Natural killer cell (primary cell): ENCODE data around the gene TPPP2. TPM values are rescaled to one million over a fixed set of nuclear protein-coding genes. Genes with fewer than 3 reads are reported as not detected.

Source experiments
- ATAC-seq, 3 donors: fragments of 150-1000 bp in 2 of 3; fragments of 200-7000 bp in 1 of 3; cut with Tn5 transposase; 1 replicate in 1 of 3; 2 replicates in 2 of 3; pipeline ENCODE4 v1.10.0; 2021; ENCODE audit warnings: mild to moderate bottlenecking in 2 of 3, moderate library complexity in 2 of 3
- DNase-seq, 2 donors: peaks; one replicate each; pipeline versions ENCODE4 v3.0.0 to v3.0.0-alpha.2; 2013 to 2021; ENCODE audit warnings: mixed read lengths in 1 of 2
- H3K27ac ChIP-seq: one replicate; pipeline ENCODE4 v1.5.1; 2013; ENCODE audit warnings: mild to moderate bottlenecking, low read length
- H3K27me3 ChIP-seq: one replicate; pipeline ENCODE4 v1.6.1; 2013; ENCODE audit warnings: low read length; ENCODE audit not compliant: control insufficient read depth, insufficient read depth
- H3K36me3 ChIP-seq: one replicate; pipeline ENCODE4 v1.6.1; 2013; ENCODE audit warnings: low read length; ENCODE audit not compliant: control insufficient read depth, insufficient read depth
- H3K4me1 ChIP-seq: one replicate; pipeline ENCODE4 v1.6.1; 2013; ENCODE audit warnings: low read length; ENCODE audit not compliant: control insufficient read depth, insufficient read depth
- H3K4me3 ChIP-seq: one replicate; pipeline ENCODE4 v1.5.1; 2013; ENCODE audit warnings: low read length
- H3K9me3 ChIP-seq: one replicate; pipeline ENCODE4 v1.6.1; 2013; ENCODE audit warnings: low read length; ENCODE audit not compliant: control insufficient read depth, insufficient read depth
- H3K27ac Mint-ChIP-seq, 2 donors: one replicate each; pipeline ENCODE4 v1.8.0; 2022; ENCODE audit warnings: mild to moderate bottlenecking in 2 of 2, mixed read lengths in 2 of 2, moderate library complexity in 1 of 2
- H3K27me3 Mint-ChIP-seq, 2 donors: one replicate each; pipeline ENCODE4 v1.8.0; 2022; ENCODE audit warnings: low read depth in 2 of 2, mixed read lengths in 2 of 2
- H3K36me3 Mint-ChIP-seq: one replicate; pipeline ENCODE4 v1.8.0; 2022; ENCODE audit warnings: mixed read lengths
- H3K4me1 Mint-ChIP-seq, 2 donors: one replicate each; pipeline ENCODE4 v1.8.0; 2022; ENCODE audit warnings: mixed read lengths in 2 of 2
- H3K4me3 Mint-ChIP-seq: one replicate; pipeline ENCODE4 v1.8.0; 2022; ENCODE audit warnings: mild to moderate bottlenecking, moderate library complexity, mixed read lengths
- H3K9me3 Mint-ChIP-seq, 2 donors: one replicate each; pipeline ENCODE4 v1.8.0; 2022; ENCODE audit warnings: mixed read lengths in 2 of 2
- CTCF ChIP-seq: fragments of 200-600 bp; IDR thresholded peaks from one replicate; pipeline ENCODE4 v1.8.0; 2022; ENCODE audit warnings: antibody characterized with exemption
- WGBS: methylation state at CpG from one replicate; pipeline ENCODE4 v1.1.7; 2013; ENCODE audit warnings: missing lambda C conversion rate; ENCODE audit not compliant: insufficient coverage; 5-methylcytosine and 5-hydroxymethylcytosine counted together
- intact Hi-C: fragments of 100-400 bp; cut with micrococcal nuclease; formaldehyde crosslinking; loops from one replicate; pipeline ENCODE4 v1.14.2; 2022
- total RNA-seq, 4 donors: library from RNA; stranded (reverse); fragments of 120-200 nt in 1 of 4; gene quantifications; one replicate each; pipeline versions ENCODE4 v1.2.3 to v1.2.4, GENCODE V29; 2013 to 2022

The TPPP2 gene
- total RNA-seq, 3 donors from 2014 or later (not counting 1 experiment from before 2014, with no cell fraction given), result not detected

DNA sequence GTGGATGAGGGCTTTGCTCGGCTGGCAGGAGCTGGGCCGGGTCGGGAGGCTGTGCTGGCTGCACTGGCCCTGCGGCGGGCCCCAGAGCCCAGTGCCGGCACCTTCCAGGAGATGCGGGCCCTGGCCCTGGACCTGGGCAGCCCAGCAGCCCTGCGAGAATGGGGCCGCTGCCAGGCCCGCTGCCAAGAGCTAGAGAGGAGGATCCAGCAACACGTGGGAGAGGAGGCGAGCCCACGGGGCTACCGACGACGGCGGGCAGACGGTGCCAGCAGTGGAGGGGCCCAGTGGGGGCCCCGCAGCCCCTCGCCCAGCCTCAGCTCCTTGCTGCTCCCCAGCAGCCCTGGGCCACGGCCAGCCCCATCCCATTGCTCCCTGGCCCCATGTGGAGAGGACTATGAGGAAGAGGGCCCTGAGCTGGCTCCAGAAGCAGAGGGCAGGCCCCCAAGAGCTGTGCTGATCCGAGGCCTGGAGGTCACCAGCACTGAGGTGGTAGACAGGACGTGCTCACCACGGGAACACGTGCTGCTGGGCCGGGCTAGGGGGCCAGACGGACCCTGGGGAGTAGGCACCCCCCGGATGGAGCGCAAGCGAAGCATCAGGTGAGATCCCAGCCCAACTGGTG is 51.6 kb downstream of the TPPP2 start:
- Mint-ChIP-seq H3K36me3 (no peaks in the 10 kb centered on the region), H3K4me3 (no peak overlapping the region), H3K9me3 (no peaks in the 10 kb centered on the region), H3K4me1 (peaks cover 3 to 4% of the 10 kb centered on the region in 2 donors), H3K27me3 (peaks cover 0 to 12% of the 10 kb centered on the region in 2 donors), H3K27ac (no peak overlapping the region)
- H3K27me3 ChIP-seq, result no peaks in the 10 kb centered on the region
- H3K36me3 ChIP-seq, result no peaks in the 10 kb centered on the region
- intact Hi-C loops, result no loop called here
- WGBS, result 88% methylated on average over 30 of the region's 30 CpGs
- H3K27ac ChIP-seq, result no peak overlapping the region
- peaks cover 2% of the 10 kb centered on the region for H3K4me1 ChIP-seq
- H3K9me3 ChIP-seq, result no peaks in the 10 kb centered on the region
- no peak for TF ChIP-seq CTCF
- no peak for ATAC-seq
- DNase-seq, result no peak
- H3K4me3 ChIP-seq, result no peak overlapping the region

Other genes starting within 250 kb of the TPPP2 start
- 1 to 10 TPM; 1.9 to 5.1 (median 4.9) TPM for gene RNASE6, start 248.9 kb upstream of the TPPP2 start, total RNA-seq
- gene RNASE1, start 227.4 kb upstream of the TPPP2 start, total RNA-seq, result not detected
- under 1 TPM in 1 of 3 donors, not detected in 2; 0.72 TPM for gene RNASE3, start 138.8 kb upstream of the TPPP2 start, total RNA-seq
- gene RNASE2, start 74.7 kb upstream of the TPPP2 start, total RNA-seq, result 10 to 100 TPM in 1 of 3 donors, 1 to 10 TPM in 1, not detected in 1; 2.2 to 53.6 TPM
- gene METTL17, start 40.2 kb upstream of the TPPP2 start, total RNA-seq, result 10 to 100 TPM; 62.8 to 79.2 (median 74.1) TPM
- gene SLC39A2, start 30.9 kb upstream of the TPPP2 start, total RNA-seq, result not detected
- 10 to 100 TPM; 11.2 to 14.6 (median 13.6) TPM for gene NDRG2, start 5.2 kb upstream of the TPPP2 start, total RNA-seq
- not detected for gene RNASE13, start 4.6 kb downstream of the TPPP2 start, total RNA-seq
- gene RNASE7, start 12.1 kb downstream of the TPPP2 start, total RNA-seq, result not detected
- not detected for gene RNASE8, start 27.6 kb downstream of the TPPP2 start, total RNA-seq
- 1 to 10 TPM; 4.4 to 6.9 (median 6.0) TPM for gene ARHGEF40, start 40.1 kb downstream of the TPPP2 start, total RNA-seq
- gene ZNF219, start 68.4 kb downstream of the TPPP2 start, total RNA-seq, result 1 to 10 TPM; 5.6 to 8.4 (median 7.7) TPM
- under 1 TPM in 1 of 3 donors, not detected in 2; 0.40 TPM for gene TMEM253, start 70.8 kb downstream of the TPPP2 start, total RNA-seq
- gene OR5AU1, start 125.8 kb downstream of the TPPP2 start, total RNA-seq, result not detected
- gene HNRNPC, start 239.2 kb downstream of the TPPP2 start, total RNA-seq, result 100 to 1,000 TPM; 501 to 547 (median 515) TPM
- gene RPGRIP1, start 249.9 kb downstream of the TPPP2 start, total RNA-seq, result under 1 TPM in 2 of 3 donors, not detected in 1; 0.68 to 0.85 TPM